Activated T-cell treated with anti-CD3 and anti-CD28 coated beads for 48 hours (primary cell): ENCODE measurements around the gene B3GALT6.
A peak's percentile ranks its signal among the peaks of the same experiment; 100 is the strongest.

Experiments used
- DNase-seq: peaks from one replicate; pipeline ENCODE4 v3.0.0-alpha.2; 2020; ENCODE audit warnings: low read depth

Gene B3GALT6

DNA sequence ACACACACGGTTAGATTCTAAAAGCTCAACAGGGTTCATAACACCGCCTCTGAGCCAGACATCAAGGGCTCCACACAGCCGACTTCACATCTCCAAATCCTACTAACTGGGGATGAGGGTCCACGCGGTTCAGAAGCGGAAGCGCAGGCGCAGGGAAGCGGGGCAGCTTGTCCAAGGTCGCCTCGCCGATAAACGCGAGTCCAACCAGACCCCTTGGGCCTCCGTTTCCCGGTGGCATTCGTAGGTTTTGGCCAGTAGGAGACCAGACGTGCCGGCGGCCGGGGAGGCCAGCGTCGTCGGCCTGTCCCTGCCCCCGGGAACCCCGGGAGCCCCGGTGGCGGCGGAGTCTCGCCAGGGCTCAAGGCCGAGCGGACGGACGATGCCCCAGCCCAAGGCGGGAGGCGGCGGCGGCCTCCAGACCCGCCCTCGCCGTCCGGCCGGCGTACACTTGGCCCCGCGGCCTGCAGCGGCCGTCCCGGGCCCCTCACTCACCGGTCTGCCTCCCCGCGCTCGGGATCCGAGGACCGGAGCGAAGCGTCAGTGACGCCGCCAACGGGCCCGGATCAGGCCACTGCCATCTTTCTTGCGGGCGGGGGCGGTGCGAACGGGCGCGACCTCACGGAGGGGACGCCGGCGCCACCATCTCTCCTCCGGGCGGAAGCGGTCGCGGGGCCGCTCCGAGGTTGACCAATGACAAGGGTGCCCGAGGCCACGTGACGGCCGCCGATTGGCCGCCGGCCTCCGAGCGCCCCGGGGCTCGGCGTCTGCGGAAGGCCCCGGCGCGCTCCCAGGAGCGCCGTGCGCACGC, 433 bp upstream of the B3GALT6 start, which contains the start of gene SDF4:
Gene SDF4 (minus strand): TSS at position 602 of the 808 bp plus-strand sequence. CDS start 3,229 bp downstream, outside the sequence.
- peak; percentile 97 for DNase-seq

DNA sequence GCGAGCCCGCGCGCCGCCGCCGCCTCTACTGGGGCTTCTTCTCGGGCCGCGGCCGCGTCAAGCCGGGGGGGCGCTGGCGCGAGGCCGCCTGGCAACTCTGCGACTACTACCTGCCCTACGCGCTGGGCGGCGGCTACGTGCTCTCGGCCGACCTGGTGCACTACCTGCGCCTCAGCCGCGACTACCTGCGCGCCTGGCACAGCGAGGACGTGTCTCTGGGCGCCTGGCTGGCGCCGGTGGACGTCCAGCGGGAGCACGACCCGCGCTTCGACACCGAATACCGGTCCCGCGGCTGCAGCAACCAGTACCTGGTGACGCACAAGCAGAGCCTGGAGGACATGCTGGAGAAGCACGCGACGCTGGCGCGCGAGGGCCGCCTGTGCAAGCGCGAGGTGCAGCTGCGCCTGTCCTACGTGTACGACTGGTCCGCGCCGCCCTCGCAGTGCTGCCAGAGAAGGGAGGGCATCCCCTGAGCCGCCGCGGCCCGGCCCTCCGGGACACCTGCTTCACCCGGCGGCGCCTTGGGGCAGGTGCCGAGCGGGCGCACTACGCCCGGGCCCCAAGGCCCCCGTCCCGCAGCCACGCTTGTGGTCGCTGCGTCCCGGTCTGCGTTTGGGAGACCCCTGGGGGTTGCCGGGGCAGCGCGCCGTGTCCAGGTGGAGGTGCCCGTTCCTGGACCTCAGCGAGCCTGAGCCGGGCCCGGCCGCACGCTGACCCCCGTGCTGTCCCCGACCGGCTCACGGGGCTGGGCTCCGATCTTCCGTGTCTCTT, 944 bp downstream of the B3GALT6 start:
- no peak for DNase-seq

DNA sequence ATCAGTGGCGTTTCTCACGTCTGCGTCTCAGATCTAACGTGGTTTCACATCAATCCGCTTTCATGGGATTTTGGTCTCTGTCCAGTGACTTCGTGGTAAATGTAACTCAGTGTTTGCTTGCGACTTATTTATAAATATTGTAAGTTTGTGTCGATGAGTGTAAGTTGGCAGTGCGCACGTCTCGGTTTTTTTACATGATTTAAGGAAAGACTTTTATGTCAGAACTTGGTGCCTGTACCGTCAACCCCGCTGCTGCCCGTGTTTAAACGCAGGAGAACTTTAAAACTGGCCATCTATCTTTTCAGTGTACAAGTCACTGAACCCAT, 1.5 kb downstream of the B3GALT6 start:
- DNase-seq: no peak

DNA sequence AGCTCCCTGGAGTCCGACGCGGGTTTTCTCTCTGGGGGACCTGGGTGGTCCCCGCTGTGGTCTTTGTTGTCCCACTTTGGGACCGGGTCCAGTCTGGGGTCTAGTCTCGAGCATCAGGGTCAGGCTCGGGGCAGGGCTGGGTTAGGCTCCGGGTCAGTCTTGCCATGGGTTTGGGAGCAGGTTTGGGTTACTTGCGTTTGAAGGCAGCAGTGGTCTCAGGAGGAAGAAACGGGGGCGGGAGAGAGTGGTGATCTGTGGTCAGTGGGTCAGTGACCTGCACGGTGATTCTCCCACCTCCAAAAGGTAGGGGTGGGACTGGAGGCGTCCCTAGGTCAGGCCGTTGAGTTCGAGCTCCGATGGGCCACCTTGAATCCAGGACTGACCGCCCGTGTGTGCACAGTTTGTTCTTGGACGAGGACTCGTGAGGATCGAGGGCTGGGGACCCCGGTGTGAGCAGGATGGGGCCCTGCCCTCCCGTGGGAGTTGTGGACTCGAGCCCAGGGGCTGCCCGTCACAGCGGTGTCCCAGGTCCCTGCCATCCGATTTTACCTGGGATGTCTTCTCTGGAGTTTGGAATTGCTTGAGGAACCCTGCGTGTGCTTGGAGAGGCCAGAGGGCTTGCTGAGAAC, 2.3 kb downstream of the B3GALT6 start:
- DNase-seq: no peak

DNA sequence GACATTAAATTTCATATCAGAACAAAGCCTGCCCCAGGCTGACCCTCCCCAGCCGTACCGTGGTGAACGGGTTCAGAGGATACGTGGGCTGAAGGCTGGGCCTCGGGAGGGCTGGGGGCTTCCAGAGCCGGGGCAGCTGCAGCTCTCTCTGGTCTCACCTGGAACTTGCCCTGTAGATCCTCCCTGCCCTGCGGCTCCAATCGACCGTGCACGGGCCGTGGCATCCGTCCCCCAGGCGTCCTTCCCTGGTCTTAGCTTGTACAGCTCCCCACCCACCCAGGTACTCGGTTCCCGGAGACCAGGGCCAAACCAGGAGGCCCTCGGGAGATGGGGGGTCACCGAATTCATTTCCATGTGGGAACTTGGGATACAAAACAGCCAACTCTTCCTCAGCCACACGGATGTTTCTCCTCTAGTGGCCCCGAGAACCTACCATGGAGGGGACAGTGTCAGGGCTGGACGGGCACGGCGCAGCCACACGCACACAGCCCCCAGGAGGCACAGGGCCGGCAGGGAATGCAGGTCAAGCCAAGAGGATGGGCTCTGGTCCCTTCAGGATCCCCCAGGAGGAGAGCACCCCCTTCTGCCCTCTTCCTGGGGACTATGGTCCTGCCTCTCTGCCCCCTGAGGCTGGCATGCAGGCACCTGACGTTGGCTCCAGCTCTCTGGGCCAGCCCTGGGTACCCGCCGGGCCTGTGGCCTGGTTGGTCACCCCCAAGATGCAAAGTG, 3.1 kb downstream of the B3GALT6 start:
- DNase-seq: no peak

DNA sequence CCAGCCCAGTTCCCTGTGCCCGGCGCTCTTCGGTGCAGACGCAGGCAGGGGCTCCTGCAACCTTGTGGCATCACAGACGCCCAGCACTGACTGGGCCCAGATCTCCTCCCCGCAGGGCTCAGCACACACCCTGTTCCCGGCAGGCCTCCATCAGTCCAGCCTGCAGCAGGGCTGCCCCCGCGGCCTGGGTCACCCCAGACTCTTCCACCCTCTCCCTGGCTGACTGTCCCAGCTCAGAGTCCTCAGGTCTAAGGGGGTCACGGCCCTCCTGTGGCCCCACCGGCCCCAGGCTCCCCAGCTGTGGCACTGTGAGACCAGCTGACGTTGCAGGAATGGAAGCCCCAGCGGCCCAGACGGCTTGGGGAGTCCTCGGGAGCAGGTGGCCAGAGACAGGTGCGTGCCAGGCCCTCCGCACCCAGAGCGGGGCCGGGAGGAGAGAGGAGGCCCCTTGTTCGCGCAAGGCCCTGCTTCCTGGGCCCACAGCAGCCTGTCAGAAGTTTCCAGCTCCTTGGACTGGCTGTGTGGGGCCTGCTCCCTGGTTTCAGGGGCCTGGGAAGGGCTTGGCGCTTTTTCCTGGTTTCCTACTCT, 4.2 kb downstream of the B3GALT6 start:
- no peak for DNase-seq

DNA sequence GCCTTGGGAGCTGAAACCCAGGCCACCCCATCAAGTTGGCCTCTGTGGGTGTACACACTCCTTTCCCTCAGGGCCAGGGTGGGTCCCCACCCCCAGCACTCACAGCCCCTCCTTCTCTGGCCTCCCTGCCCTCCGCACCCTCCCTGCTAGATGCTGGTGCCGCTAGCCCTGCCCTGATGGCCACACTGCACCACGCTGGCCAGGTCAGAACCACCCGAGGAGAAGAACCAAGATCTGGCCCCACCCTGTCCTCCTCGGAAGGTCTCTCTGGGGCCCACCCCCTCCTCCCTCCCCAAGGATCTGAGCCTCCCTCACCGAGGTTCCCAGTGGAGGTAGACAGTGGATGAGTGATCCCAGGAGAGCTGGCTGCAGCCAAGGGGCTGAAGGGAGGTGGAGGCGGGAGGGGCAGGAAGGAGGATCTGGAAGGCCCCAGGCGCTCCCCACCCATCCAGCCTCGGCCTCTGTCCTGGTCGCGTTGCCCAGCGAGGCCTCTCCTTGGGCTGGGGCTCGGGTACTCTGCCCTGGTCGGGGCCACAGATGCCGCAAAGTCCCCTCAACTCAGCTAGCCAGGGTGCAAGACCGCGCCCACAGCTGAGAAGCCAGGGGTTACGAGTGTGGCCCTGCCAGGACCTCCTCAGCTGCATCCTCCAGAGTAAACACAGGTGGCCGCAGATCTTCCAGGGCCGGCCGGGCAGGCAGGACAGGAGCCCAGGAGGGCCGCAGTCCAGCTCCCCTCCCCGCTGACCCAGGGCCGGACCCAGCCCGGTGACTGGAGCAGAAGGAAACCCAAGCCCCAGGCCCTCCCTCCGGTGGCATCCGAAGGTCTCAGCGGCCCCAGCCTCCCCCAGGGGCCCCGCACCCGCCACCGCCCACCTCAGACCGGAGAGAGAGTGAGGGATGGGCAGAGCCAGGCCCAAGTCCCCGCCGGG, 5.2 kb downstream of the B3GALT6 start:
- no peak for DNase-seq

DNA sequence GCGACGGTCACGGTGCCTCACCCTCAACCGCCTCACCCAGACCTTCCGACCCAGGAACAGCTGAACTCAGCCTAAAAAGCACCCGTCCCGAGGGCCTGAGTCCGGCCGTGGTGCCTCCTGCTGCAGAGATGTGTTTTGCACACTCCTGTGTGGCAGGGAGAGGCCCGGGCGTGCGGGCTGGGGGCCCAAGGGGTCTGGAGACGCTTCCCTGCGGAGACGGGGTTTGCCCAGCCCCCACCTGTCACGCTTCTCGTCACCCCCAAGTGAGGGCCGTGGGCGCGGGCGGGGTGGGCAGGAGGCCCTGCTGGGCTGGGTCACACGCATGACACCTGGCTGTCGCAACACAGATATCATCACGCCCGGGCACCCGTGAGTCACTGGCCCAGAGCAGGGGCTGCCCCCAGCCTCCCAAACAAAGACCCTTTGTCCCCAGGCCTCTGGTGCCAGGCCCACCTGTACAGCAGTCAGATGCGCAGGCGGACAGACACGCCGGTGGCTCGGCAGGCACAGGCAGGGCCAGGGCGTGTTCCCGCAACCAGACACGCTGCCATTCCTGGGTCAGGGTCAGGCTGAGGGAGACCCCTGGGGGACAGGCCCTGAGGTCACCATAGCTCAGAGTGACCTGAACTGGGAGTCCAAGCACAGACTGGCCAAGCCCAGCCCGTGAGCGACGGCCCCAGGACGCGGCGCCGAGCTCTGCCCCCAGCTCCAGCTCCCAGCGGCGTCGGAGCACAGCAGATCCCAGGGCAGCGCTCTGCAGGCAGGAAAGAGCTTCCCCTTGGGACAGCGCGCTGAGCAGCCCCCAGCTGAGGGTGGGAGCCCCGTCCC, 6.1 kb downstream of the B3GALT6 start:
- DNase-seq: no peak

DNA sequence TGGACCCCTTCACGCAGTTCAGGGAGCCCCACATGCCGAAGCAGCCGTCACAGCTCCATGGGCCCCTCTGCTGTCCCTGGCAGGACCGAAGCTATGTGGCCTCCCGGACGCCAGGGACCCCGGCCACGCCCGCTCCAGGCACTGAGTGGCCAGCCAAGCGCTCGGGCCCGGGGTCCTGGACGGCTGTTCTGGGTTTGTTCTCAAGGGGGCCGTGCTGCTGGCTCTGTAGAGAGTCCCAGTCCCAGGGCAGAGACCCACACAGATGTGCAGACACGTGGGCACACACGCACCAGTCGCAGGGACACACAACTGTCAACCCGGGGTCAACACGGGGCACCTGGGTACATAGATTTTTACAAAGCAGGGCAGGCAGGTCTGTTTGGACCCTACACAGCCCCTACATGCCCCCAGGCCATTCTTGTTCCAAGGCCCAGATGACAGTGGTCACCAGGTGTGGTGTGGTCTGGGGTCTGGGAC, 6.7 kb downstream of the B3GALT6 start:
- no peak for DNase-seq

DNA sequence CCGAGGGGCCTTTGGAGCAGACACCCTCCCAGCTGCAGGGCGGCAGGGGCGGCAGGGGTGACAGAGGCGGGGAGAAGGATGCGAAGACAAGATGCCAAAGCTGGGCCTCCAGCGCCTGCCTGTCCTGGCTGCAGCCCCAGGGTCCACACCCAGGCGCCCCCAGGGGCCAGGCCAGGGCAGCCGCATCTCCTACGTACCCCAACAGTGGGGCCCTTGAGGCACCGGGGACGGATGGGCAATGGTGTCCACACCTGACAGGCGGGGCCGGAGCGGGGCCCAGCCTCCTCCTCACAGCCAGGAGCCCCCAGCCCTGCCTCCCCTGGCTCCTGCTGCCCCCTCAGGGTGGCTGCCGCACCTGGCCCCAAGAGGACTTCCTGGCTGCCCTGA, 7.2 kb downstream of the B3GALT6 start:
- no peak for DNase-seq

DNA sequence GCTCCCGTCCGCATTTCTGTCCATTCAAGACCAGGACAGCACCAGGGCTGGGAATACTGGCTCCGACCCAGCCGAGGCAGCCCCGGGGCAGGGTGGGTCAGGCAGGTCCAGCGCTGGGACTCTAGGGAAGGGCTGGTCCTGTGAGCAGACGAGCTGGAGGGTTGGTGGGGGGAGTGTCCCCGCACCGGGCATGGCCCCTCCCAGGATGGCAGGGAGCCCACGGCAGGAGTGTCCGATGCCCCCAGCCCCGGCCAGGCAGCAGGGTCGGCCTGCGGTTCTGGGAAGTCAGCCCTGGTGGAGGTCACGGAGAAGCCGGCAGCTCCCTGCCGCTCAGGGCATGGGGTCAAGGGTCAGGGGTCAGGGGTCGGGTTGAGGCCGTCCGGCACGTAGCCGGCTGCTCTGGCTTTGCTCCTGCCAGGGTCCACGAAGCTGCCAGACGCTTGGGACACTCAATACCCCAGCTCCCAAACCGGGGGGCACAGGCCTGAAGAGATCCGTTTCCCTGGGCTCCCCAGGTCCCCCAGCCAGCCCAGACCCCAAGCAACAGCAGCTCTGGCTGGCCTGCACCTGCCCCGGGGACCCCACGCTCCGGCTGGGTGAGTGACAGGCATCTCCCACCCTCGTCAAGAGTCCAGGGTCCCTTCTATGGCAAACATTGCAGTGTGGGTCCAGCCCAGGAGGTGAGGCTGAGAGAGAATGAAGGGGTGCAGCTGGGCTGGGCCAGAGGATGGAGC, 7.7 kb downstream of the B3GALT6 start:
- DNase-seq: no peak

DNA sequence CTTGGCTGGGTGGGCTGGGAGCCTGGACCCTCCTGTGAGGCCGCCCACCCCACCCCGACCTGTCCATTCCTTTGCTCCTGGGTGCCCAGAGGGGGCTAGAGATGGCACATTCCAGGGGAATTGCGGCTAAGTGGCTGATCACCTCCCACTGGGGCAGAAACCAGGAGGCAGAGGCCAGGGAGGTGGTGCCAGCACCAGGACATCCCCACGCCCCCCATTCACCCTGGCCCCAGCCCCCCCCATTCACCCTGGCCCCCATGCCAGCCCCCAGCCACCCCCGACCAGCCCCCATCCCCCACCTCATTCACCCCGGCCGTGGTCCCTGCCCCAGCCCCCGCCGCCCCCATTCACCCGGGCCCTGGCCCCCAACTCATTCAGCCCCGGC, 8.3 kb downstream of the B3GALT6 start:
- DNase-seq: no peak

DNA sequence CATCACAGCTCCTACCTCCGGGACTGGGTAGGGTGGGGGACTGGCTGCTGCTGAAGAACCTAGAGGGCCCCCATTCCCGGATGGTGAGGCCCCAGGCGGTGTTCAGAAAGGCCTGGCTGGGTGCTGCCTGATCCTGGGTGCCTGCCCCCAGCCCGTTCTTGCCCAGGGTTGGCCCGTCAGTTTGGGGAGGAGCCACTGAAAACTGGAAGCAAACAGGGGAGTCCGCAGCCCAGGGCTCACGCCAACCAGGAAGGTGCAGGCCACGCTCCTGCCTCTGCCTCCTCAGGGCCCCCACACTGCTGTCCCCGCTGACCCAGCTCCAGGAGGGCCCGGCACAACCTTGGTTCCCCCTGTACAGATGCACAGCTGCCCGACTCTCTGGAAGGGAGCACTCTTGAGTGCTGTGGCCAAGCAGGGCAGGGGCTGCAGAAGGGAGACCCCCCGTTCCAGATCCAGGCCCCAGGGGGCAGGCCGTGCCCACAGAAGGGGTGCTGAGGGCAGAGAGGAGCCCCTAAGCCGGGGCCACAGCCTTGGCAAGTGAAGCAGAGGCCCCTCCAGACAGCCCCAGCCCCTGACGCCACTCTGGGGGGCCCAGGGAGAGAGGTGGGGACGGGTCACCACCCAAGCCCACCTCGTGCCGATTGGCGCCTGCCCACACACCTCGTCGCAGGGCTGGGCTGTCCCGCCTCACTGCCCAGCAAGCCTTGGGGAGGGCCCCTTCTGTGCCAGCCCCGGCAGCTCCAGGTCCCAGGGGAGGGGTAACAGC, 9.0 kb downstream of the B3GALT6 start:
- DNase-seq: no peak

DNA sequence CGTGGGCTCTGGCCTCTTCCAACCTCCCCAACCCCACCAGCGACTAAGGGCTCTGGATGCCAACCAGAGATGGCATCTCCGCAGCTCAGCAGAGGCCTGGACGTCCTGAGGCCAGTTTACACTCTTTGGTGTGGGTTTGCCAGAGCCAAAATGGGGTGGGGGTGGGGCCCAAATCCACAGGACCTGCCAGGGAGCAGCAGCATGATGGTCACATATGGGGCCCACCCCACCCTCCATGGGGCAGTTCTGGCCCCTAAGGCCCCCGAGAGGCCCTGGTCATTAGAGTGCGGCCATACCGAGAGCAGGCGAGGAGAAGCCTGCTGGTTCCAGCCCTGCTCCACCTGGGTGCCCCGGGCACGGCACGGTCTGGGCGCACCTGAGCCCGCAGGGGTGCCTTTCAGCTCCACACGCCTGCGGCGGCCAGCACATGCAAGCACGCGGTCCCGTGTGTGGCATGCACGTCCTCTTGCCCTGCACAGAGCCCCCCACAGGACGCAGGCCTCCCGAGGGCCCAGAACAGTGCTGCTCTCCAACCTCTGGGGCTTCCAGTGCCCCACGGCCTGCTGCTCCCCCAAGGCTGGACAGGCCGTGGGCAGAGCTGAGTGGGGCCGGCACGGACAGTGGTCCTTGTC, 9.7 kb downstream of the B3GALT6 start:
- no peak for DNase-seq

DNA sequence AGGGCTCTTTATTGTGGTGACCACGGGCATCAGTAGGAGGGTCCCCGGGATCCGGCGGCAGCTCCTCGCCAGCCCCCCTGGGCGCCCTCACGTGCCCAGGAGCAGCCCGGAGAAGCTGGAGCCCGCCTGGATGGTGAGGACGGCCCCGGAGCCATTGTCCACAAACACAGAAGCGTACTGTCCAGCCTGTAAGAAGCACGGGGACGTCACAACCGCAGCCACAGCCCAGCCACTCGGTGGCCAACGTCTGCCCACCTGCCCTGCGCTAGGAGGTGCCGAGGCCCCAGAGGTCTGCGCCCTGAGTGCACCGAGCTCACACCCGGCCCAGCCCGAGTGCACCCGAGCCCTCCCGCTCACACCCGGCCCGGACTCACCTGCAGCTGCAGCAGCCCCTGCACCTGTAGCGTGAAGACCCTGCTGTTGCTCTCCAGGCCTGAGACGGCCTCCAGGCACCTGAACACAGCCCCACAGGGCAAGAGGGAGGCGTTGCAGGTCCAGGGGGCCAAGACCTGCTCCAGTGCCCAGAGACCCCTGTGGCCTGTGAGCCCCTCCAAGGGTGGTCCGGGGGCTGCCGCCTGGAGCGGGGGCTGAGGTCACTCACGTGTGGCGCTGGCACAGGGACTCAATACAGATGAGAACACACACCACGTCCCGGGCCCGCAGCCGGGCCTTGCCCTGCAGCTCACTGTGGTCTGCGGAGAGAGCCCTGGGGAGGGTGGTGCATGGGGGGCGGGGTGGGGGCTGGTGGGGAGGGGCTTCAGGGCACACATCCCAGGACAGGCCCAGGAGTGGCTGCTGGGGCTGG, 10.6 kb downstream of the B3GALT6 start:
- no peak for DNase-seq

DNA sequence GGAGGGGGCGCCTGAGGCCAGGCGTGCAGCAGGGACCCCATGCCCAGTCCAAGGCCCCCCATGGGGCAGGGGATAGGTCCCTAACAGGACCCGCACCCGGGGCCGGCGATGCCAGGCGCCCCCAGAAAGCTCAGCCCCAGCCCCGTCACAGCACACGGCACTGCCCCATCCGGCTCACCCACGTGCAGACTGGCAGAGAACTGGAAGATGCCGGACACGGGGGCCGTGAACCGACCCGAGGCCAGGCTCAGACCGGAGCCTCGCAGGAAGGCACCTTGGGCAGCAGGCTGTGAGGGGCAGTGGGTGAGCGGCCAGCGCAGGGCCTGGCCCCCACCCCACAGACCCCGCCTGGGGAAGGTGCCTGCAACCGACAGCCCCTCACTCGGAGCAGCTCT, 11.2 kb downstream of the B3GALT6 start:
- DNase-seq: no peak

DNA sequence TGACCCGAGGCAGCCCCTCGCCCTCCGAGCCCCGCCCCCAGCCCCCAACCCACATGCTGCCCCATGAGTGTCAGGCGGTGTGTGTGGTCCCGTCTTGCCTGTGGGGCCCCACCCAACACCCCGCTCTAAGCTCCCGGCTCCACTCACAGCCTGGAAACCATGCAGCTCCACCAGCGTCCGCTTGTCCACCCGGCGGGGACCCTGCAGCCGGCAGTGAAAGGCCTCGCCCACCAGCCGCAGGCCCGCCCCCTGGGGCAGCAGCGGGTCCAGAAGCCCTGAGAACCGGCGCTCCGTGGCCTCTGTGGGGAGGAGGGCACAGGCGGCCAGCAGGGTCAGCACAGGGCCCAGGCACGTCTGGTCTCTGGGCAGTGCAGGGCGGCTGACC, 11.8 kb downstream of the B3GALT6 start:
- no peak for DNase-seq
